Lower leg skin (tissue), 3 donors: ENCODE data around the gene BRD3OS.

Experiments used
- CTCF ChIP-seq, 3 donors: fragments of 450-650 bp; IDR thresholded peaks; one replicate each; pipeline ENCODE4 v1.5.1; 2016; ENCODE audit warnings: antibody characterized with exemption in 3 of 3, mild to moderate bottlenecking in 3 of 3, moderate library complexity in 2 of 3
- POLR2A ChIP-seq, 2 donors: fragments of 450-650 bp; IDR thresholded peaks; one replicate each; pipeline ENCODE4 v1.6.1; 2016 to 2017; ENCODE audit warnings: antibody characterized with exemption in 2 of 2, mild to moderate bottlenecking in 1 of 2, moderate library complexity in 1 of 2

GRCh38 chr9:134037641-134038040 lies 12.4 kb downstream of the BRD3OS start:
- TF ChIP-seq CTCF (IDR thresholded peaks at IDR 0.05) (no peak), POLR2A (IDR thresholded peaks at IDR 0.05) (no peak)
